Measurements from ENCODE around the gene CHD5. TPM values are rescaled to one million over a fixed set of nuclear protein-coding genes. Genes with fewer than 3 reads are reported as not detected.

Gene CHD5
- total and polyA plus RNA-seq, 2 of the 4 experiments (the other 2 are of a cell fraction), result under 0.01 to 0.09 TPM

- TF ChIP-seq POLR2A (IDR thresholded peaks at IDR 0.05; ENCODE audit: low read depth, low read length) (no peak), BHLHE40 (IDR thresholded peaks at IDR 0.05; ENCODE audit: low read depth, low read length) (no peak), RFX5 (IDR thresholded peaks at IDR 0.05; ENCODE audit: low read depth, low read length) (no peak), FOS (IDR thresholded peaks at IDR 0.05; ENCODE audit: low read depth, low read length) (no peak), USF2 (IDR thresholded peaks at IDR 0.05; ENCODE audit: low read depth, low read length) (no peak), ELK1 (IDR thresholded peaks at IDR 0.05; ENCODE audit: borderline replicate concordance, low read depth, low read length) (no peak), MAFK (IDR thresholded peaks at IDR 0.05; ENCODE audit: low read depth, low read length) (no peak), CHD1 (IDR thresholded peaks at IDR 0.05; ENCODE audit: low read depth, low read length) (no peak), NFE2L2 (IDR thresholded peaks at IDR 0.05; ENCODE audit: low read depth, low read length) (no peak)
- Histone ChIP-seq H3K4me3 (ENCODE audit: insufficient read depth, low read depth, low read length) (no peak overlapping the region), H3K14ac (replicated peaks; ENCODE audit: low read depth, low read length) (no peak overlapping the region), H4K5ac (ENCODE audit: low read depth, low read length) (no peak overlapping the region), H3K18ac (ENCODE audit: low read depth, low read length) (no peak overlapping the region), H3K4ac (ENCODE audit: low read depth, low read length) (no peak overlapping the region), H4K20me1 (ENCODE audit: insufficient read depth, low read length) (no peaks in the 10 kb centered on the region), H3K79me1 (ENCODE audit: low read depth in 1 of 2, low read length in 2 of 2) (no peaks in the 10 kb centered on the region), H2BK15ac (ENCODE audit: low read depth, low read length) (no peak overlapping the region), H3K36me3 (ENCODE audit: control insufficient read depth, insufficient read depth, low read length) (no peaks in the 10 kb centered on the region), H2AK5ac (ENCODE audit: low read depth, low read length) (no peak overlapping the region), H2BK5ac (ENCODE audit: low read depth, low read length, poor library complexity, severe bottlenecking) (no peak overlapping the region), H3K27me3 (ENCODE audit: control insufficient read depth, insufficient read depth, low read length) (peaks cover 24% of the 10 kb centered on the region), H3K9me3 (ENCODE audit: control insufficient read depth, insufficient read depth, low read length) (no peaks in the 10 kb centered on the region), H3K27ac (ENCODE audit: insufficient read depth, low read length) (no peak overlapping the region), H3K4me2 (ENCODE audit: low read depth, low read length) (no peak overlapping the region), H2BK120ac (ENCODE audit: low read depth, low read length) (no peak overlapping the region), H3K9me1 (ENCODE audit: insufficient read depth, low read length) (no peaks in the 10 kb centered on the region), H2AFZ (replicated peaks; ENCODE audit: low read length, poor library complexity) (no peak overlapping the region), H3K23ac (ENCODE audit: low read depth, low read length) (no peak overlapping the region), H4K91ac (ENCODE audit: insufficient read depth, low read depth, low read length) (no peak overlapping the region), H3K56ac (ENCODE audit: extremely low read depth, insufficient read depth, low read length) (no peak overlapping the region), H4K8ac (ENCODE audit: low read depth in 2 of 2, low read length in 2 of 2) (no peak overlapping the region), H3K4me1 (ENCODE audit: control insufficient read depth, insufficient read depth, low read length) (no peaks in the 10 kb centered on the region), H2AK9ac (replicated peaks; ENCODE audit: low read depth, low read length, poor library complexity) (no peak overlapping the region), H2BK20ac (ENCODE audit: low read depth, low read length) (no peak overlapping the region), H3K9ac (ENCODE audit: low read depth, low read length) (no peak overlapping the region)
- ChIA-PET CTCF (no interaction called here), POLR2A (ENCODE audit: unreplicated experiment) (no interaction called here)
- intact Hi-C loops (cut with micrococcal nuclease), result no loop called here
- in situ Hi-C loops (cut with MboI; ENCODE audit: low sequenced_read_pairs), result no loop called here
- DNase-seq (no peak), ATAC-seq (ENCODE audit: low read depth) (no peak)
- dilution Hi-C loops (cut with HindIII; ENCODE audit: low sequenced_read_pairs, unreplicated experiment), result no loop called here
- no TSS peak for BruUV-seq (replicated peaks)
- 60% methylated on average over 1 of the region's 6 CpGs; no CpG with 5 or more reads in 1 of the 2 experiments for WGBS, 2 experiments (ENCODE audit: extremely low coverage in 2 of 2, insufficient read length in 1 of 2)
Measured at GRCh38 chr1:6087958-6088357, 92.2 kb downstream of the CHD5 start.

Data from IMR-90 (cell line).